ENCODE results near the gene NRP2.
A peak's percentile ranks its signal among the peaks of the same experiment; 100 is the strongest.

NRP2 gene

GRCh38 chr2:205659922-205660321 lies 22.4 kb upstream of the NRP2 start:
- DNase-seq = no peak

GRCh38 chr2:205660521-205661124 lies 21.7 kb upstream of the NRP2 start:
- DNase-seq = peak; percentile 58

GRCh38 chr2:205661281-205661680 lies 21.0 kb upstream of the NRP2 start:
- no peak for DNase-seq

- DNase-seq = no peak
Measured at GRCh38 chr2:205662206-205662965, 19.9 kb upstream of the NRP2 start.

GRCh38 chr2:205665791-205666190 lies 16.5 kb upstream of the NRP2 start:
- no peak for DNase-seq

- no peak for DNase-seq
Measured at GRCh38 chr2:205670292-205670691, 12.0 kb upstream of the NRP2 start.

- DNase-seq = no peak
Measured at GRCh38 chr2:205673312-205673711, 9.0 kb upstream of the NRP2 start.

GRCh38 chr2:205675861-205676516 lies 6.3 kb upstream of the NRP2 start:
- DNase-seq = no peak

- no peak for DNase-seq
Measured at GRCh38 chr2:205678541-205679142, 3.7 kb upstream of the NRP2 start.

- no peak for DNase-seq
Measured at GRCh38 chr2:205679410-205680009, 2.8 kb upstream of the NRP2 start.

GRCh38 chr2:205680067-205680466 lies 2.2 kb upstream of the NRP2 start:
- peak; percentile 64 for DNase-seq

GRCh38 chr2:205680903-205681302 lies 1.4 kb upstream of the NRP2 start:
- no peak for DNase-seq

- DNase-seq = no peak
Measured at GRCh38 chr2:205681401-205682238, 681 bp upstream of the NRP2 start.

- DNase-seq = no peak
Measured at GRCh38 chr2:205682971-205683501, 735 bp downstream of the NRP2 start.

GRCh38 chr2:205683502-205684367 lies 1.4 kb downstream of the NRP2 start:
- DNase-seq = no peak

GRCh38 chr2:205684871-205685313 lies 2.6 kb downstream of the NRP2 start:
- DNase-seq = peak; percentile 26

- DNase-seq = peak; percentile 39
Measured at GRCh38 chr2:205685314-205686055, 3.2 kb downstream of the NRP2 start.

- DNase-seq = peak; percentile 25
Measured at GRCh38 chr2:205686056-205686782, 3.9 kb downstream of the NRP2 start.

All from activated CD4-positive, alpha-beta T cell treated with anti-CD3 and anti-CD28 coated beads for 48 hours (primary cell).